Measurements from ENCODE around the gene ALLC.

ALLC gene

GRCh38 chr2:3727397-3728045, 69.5 kb downstream of the ALLC start:
- DNase-seq = no peak

- peak; percentile 10 for DNase-seq
These were observed 70.4 kb downstream of the ALLC start for GRCh38 chr2:3728104-3729054.

- no peak for DNase-seq
These were observed 71.1 kb downstream of the ALLC start for GRCh38 chr2:3729055-3729448.

- no peak for DNase-seq
These were observed 71.8 kb downstream of the ALLC start for GRCh38 chr2:3729786-3730185.

- DNase-seq = no peak
These were observed 72.6 kb downstream of the ALLC start for GRCh38 chr2:3730646-3731045.

GRCh38 chr2:3731829-3732228, 73.8 kb downstream of the ALLC start:
- DNase-seq = no peak

- no peak for DNase-seq
These were observed 78.1 kb downstream of the ALLC start for GRCh38 chr2:3736112-3736511.

- no peak for DNase-seq
These were observed 79.1 kb downstream of the ALLC start for GRCh38 chr2:3737128-3737527.

GRCh38 chr2:3738454-3738853, 80.5 kb downstream of the ALLC start:
- DNase-seq = no peak

GRCh38 chr2:3739313-3739712, 81.3 kb downstream of the ALLC start:
- DNase-seq = no peak

- no peak for DNase-seq
These were observed 83.4 kb downstream of the ALLC start for GRCh38 chr2:3741396-3741795.

- no peak for DNase-seq
These were observed 84.0 kb downstream of the ALLC start for GRCh38 chr2:3741867-3742602.

- DNase-seq = no peak
These were observed 84.9 kb downstream of the ALLC start for GRCh38 chr2:3742743-3743508.

- no peak for DNase-seq
These were observed 86.1 kb downstream of the ALLC start for GRCh38 chr2:3743951-3744555.

- DNase-seq = no peak
These were observed 87.9 kb downstream of the ALLC start for GRCh38 chr2:3745920-3746319.

GRCh38 chr2:3747032-3747654, 89.1 kb downstream of the ALLC start:
- no peak for DNase-seq

GRCh38 chr2:3747826-3748225, 89.8 kb downstream of the ALLC start:
- DNase-seq = no peak

- DNase-seq = no peak
These were observed 91.2 kb downstream of the ALLC start for GRCh38 chr2:3749201-3749600.

GRCh38 chr2:3751251-3751650, 93.3 kb downstream of the ALLC start:
- no peak for DNase-seq

- DNase-seq = no peak
These were observed 93.8 kb downstream of the ALLC start for GRCh38 chr2:3751806-3752205.

All from GDM1 (cell line).